NB4 (cell line): ENCODE measurements around the gene CFAP210.

Experiments used
- DNase-seq: peaks from one replicate; pipeline ENCODE4 v3.0.0; 2010; ENCODE audit warnings: low read depth
- H3K4me3 ChIP-seq: one replicate; pipeline ENCODE4 v1.5.1; 2011; ENCODE audit warnings: mild to moderate bottlenecking, low read depth, low read length, moderate library complexity
- MYC ChIP-seq: IDR thresholded peaks from 2 replicates; pipeline ENCODE4 v1.6.1; 2011; ENCODE audit warnings: low read depth, low read length
- POLR2A ChIP-seq: IDR thresholded peaks from 2 replicates; pipeline ENCODE4 v1.6.1; 2011; ENCODE audit warnings: mild to moderate bottlenecking; ENCODE audit not compliant: insufficient read length; ENCODE audit errors: extremely low read depth
- TF ChIP-seq, protein P1 (sequence below): IDR thresholded peaks from one replicate; pipeline ENCODE4 v1.5.1; 2012; ENCODE audit warnings: low read depth, low read length
- TF ChIP-seq, protein P2 (sequence below): IDR thresholded peaks from 2 replicates; pipeline ENCODE4 v1.6.1; 2011; ENCODE audit warnings: low read depth, low read length

CFAP210 gene

DNA sequence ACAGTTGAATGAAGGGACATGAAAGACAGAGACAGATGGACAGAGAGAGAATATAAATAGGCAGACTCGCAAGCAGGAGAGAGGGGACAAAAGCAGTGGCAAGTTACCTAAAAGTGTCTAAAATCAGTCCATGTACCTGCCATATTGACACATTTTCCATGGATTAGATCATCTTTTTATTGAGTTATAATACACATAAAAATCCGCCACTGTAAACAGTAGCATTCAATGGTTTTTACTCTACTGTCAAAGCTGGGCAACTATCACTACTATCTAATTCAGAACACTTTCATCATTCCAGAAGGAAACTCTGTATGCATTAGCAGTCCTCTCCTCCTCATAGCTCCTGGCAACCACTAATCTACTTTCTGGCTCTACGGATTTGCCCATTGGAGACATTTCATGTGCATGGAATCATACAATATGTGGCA lies 10.1 kb downstream of the CFAP210 start:
- TF ChIP-seq, protein P1, sequence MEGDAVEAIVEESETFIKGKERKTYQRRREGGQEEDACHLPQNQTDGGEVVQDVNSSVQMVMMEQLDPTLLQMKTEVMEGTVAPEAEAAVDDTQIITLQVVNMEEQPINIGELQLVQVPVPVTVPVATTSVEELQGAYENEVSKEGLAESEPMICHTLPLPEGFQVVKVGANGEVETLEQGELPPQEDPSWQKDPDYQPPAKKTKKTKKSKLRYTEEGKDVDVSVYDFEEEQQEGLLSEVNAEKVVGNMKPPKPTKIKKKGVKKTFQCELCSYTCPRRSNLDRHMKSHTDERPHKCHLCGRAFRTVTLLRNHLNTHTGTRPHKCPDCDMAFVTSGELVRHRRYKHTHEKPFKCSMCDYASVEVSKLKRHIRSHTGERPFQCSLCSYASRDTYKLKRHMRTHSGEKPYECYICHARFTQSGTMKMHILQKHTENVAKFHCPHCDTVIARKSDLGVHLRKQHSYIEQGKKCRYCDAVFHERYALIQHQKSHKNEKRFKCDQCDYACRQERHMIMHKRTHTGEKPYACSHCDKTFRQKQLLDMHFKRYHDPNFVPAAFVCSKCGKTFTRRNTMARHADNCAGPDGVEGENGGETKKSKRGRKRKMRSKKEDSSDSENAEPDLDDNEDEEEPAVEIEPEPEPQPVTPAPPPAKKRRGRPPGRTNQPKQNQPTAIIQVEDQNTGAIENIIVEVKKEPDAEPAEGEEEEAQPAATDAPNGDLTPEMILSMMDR, result no peak
- no peak for TF ChIP-seq POLR2A
- TF ChIP-seq MYC, result no peak
- TF ChIP-seq, protein P2, sequence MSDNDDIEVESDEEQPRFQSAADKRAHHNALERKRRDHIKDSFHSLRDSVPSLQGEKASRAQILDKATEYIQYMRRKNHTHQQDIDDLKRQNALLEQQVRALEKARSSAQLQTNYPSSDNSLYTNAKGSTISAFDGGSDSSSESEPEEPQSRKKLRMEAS, result no peak
- DNase-seq, result no peak
- no peak overlapping the region for H3K4me3 ChIP-seq

DNA sequence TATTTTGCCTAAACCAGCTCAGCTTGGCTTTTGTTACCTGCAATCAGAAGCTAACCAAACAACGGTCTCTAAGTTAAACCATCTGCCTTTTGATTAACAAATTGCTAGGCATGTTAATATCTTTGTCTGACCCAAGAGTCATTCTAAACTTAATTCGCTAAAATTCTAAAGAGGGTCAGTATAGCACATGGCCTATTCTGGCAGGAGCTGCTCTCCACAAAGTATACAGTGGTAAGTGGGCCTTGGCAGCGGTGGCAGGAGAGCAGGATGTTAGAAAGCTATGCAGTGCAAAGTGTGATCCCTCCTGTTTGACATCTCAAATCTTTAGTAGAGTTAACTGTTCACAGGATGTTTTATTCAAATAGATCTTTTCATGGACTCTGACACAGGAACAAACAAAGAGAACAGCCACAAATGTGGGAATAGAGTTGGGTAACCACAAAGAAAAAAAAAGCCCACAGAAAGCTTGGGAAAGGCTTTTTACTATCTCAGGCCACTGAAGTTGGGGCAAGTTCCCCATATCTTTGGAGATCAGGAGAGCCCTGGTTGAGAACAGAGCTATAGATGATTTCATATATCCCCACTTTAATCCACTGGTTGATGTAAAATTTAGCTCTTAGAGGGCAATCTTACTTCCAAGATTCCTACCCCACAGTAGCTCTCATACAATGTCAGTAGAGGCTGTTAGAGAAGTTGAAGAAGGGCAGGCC lies 10.6 kb downstream of the CFAP210 start:
- no peak overlapping the region for H3K4me3 ChIP-seq
- DNase-seq, result no peak
- TF ChIP-seq MYC, result no peak

DNA sequence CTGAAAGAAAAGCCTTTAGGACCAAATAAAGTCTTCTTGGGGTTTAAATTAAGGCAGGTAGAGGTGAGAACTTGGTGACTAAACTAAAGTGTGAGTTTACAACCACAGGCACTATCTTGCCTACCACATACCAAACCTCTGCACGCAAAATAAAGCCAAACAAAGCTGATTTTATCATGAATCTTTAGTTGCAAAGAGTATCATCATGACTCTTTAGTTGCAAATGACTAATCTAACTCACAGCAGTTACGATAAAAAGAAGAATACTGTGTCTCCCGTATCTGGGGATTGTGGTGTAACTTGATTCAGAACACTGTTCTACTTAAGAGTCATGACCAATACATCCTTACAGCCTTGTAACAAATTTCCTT lies 11.2 kb downstream of the CFAP210 start:
- TF ChIP-seq, protein P2, result no peak
- TF ChIP-seq, protein P1, result no peak
- TF ChIP-seq POLR2A (no peak), MYC (no peak)
- H3K4me3 ChIP-seq, result no peak overlapping the region
- no peak for DNase-seq

DNA sequence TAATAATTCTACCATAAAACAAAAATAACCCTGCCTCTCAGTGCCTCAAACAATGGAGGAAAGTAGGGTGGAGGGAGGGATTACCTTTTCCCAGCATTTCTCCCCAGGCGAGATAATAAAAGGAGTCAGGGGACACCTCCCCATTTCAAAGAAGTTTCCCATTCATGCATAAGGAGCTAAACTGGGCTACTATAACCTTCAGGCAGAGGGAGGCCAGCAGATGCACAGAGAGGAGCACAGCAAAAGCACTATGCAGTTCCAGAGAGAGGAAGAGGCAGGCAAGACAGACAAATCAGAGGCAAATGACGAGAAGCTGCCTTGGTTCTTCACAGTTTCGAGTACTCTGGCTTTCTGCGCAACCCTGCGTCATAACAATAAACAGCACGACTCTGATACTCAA lies 17.4 kb downstream of the CFAP210 start:
- no peak overlapping the region for H3K4me3 ChIP-seq
- no peak for DNase-seq
- no peak for TF ChIP-seq POLR2A
- no peak for TF ChIP-seq MYC
- TF ChIP-seq, protein P1, result no peak
- TF ChIP-seq, protein P2, result no peak

DNA sequence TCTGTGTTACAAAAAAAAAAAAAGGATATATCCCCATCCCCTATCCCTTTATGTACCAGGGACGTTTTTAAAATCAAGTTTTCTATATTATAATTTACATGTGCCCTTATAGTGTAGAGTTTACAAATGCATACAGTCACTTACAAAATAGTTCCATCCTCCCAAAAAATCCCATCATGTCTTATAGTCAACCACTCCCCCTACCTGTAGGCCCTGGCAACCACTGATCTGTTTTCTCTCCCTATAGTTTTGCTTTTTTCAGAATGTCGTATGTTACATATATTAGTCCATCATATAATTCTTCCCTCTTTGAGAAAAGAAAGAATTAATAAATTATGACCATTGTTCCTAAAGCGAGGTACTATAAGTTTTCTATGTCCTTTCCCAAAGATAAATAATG lies 17.8 kb downstream of the CFAP210 start:
- H3K4me3 ChIP-seq, result no peak overlapping the region
- DNase-seq, result peak; percentile 39
- TF ChIP-seq, protein P1, result peak; percentile 60
- TF ChIP-seq MYC, result no peak

DNA sequence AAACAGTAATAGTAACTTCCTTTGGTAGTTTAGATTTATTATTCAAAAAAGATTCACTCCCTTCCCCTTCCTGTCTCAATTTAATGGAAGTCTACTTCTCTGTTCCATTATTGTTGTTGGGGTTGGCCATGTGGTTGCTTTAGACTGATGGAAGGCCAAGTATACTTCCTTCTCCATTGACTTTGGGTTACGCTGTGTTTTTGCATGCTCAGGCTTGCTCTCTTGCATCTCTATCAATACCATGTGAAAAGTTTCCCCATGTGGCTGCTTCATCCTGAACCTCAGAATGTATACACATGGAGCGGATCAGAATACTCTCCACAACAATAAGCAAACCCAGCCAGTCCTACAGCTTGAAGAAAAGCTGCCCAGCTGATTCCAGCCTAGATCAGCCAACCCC lies 20.3 kb downstream of the CFAP210 start:
- no peak overlapping the region for H3K4me3 ChIP-seq
- DNase-seq, result no peak
- TF ChIP-seq, protein P1, result no peak
- TF ChIP-seq, protein P2, result no peak
- TF ChIP-seq MYC, result no peak
- no peak for TF ChIP-seq POLR2A
